SU-DHL-6 (cell line): ENCODE data around the gene BHMT.

Source experiments
- H2AFZ ChIP-seq: fragments of 200-600 bp; sonication (generic); 2 replicates; pipeline ENCODE4 v1.6.1; 2014; ENCODE audit warnings: low read depth, mild to moderate bottlenecking, moderate library complexity, mixed read lengths, antibody characterized with exemption, low read length; ENCODE audit not compliant: severe bottlenecking
- H3F3A ChIP-seq: fragments of 200-600 bp; shearing (Covaris generic); 2 replicates; pipeline ENCODE4 v1.6.0; 2016; ENCODE audit warnings: antibody characterized with exemption, mild to moderate bottlenecking; ENCODE audit not compliant: insufficient read depth
- H3K27ac ChIP-seq: fragments of 200-600 bp; sonication (generic); 2 replicates; pipeline ENCODE4 v1.5.1; 2016; ENCODE audit warnings: low read depth, mild to moderate bottlenecking, low read length, moderate library complexity, mixed read lengths
- H3K27me3 ChIP-seq: fragments of 200-600 bp; sonication (generic), shearing (Covaris generic); 2 replicates; pipeline ENCODE4 v1.6.0; 2014; ENCODE audit warnings: mild to moderate bottlenecking, low read length
- H3K36me3 ChIP-seq: fragments of 200-600 bp; sonication (generic); 2 replicates; pipeline ENCODE4 v1.6.1; 2014; ENCODE audit warnings: mild to moderate bottlenecking, low read length, mixed read lengths
- H3K4me2 ChIP-seq: fragments of 300-600, 200-600 bp; shearing (Covaris generic), sonication (generic); 2 replicates; pipeline ENCODE4 v1.6.0; 2014; ENCODE audit warnings: low read length, low read depth, mild to moderate bottlenecking; ENCODE audit not compliant: poor library complexity, severe bottlenecking
- H3K4me3 ChIP-seq: fragments of 200-600 bp; sonication (generic); 2 replicates; pipeline ENCODE4 v1.5.1; 2014; ENCODE audit warnings: antibody characterized with exemption, low read length, mild to moderate bottlenecking, mixed read lengths; ENCODE audit not compliant: insufficient read depth, poor library complexity, severe bottlenecking
- H3K79me2 ChIP-seq: fragments of 200-600 bp; sonication (generic); 2 replicates; pipeline ENCODE4 v1.6.1; 2014; ENCODE audit warnings: mild to moderate bottlenecking, low read length, moderate library complexity; ENCODE audit not compliant: insufficient read depth
- H3K9ac ChIP-seq: fragments of 200-600 bp; sonication (generic); 2 replicates; pipeline ENCODE4 v1.7.0; 2014; ENCODE audit warnings: mild to moderate bottlenecking, low read length
- H3K9me2 ChIP-seq: fragments of 200-600 bp; sonication (generic); replicated peaks from 2 replicates; pipeline ENCODE4 v1.6.1; 2014; ENCODE audit warnings: low read length; ENCODE audit not compliant: insufficient read depth
- H3K9me3 ChIP-seq: fragments of 200-600 bp; sonication (generic); 2 replicates; pipeline ENCODE4 v1.6.1; 2014; ENCODE audit warnings: low read length, mixed read lengths; ENCODE audit not compliant: insufficient read depth
- H4K20me1 ChIP-seq: fragments of 200-600 bp; sonication (generic); 2 replicates; pipeline ENCODE4 v1.6.1; 2014; ENCODE audit warnings: low read depth, mild to moderate bottlenecking, antibody characterized with exemption, low read length, moderate library complexity, mixed read lengths
- CTCF ChIP-seq: fragments of 200-600 bp; sonication (generic); IDR thresholded peaks from one replicate; pipeline ENCODE4 v1.5.1; 2017; ENCODE audit warnings: antibody characterized with exemption, mild to moderate bottlenecking, low read length, moderate library complexity; ENCODE audit not compliant: insufficient read depth, poor library complexity, severe bottlenecking
- EZH2phosphoT487 ChIP-seq: fragments of 200-600 bp; sonication (generic), shearing (Covaris generic); conservative IDR thresholded peaks from 2 replicates; pipeline ENCODE4 v1.6.1; 2018; ENCODE audit warnings: mild to moderate bottlenecking, antibody characterized with exemption, low read length, moderate library complexity, mixed read lengths

The BHMT gene

GRCh38 chr5:79120221-79120620 lies 8.6 kb downstream of the BHMT start:
- Histone ChIP-seq H3K79me2 (no peaks in the 10 kb centered on the region), H3K9ac (no peak overlapping the region), H3K4me3 (no peak overlapping the region), H3K4me2 (no peak overlapping the region), H3F3A (no peaks in the 10 kb centered on the region), H3K36me3 (no peaks in the 10 kb centered on the region), H3K27ac (no peak overlapping the region), H3K9me2 (no peaks in the 10 kb centered on the region), H2AFZ (no peak overlapping the region), H3K9me3 (no peaks in the 10 kb centered on the region), H3K27me3 (no peaks in the 10 kb centered on the region), H4K20me1 (no peaks in the 10 kb centered on the region)
- TF ChIP-seq CTCF (no peak), EZH2phosphoT487 (no peak)

GRCh38 chr5:79122973-79123372 lies 11.4 kb downstream of the BHMT start:
- no peaks in the 10 kb centered on the region for H3K79me2 ChIP-seq

DNA sequence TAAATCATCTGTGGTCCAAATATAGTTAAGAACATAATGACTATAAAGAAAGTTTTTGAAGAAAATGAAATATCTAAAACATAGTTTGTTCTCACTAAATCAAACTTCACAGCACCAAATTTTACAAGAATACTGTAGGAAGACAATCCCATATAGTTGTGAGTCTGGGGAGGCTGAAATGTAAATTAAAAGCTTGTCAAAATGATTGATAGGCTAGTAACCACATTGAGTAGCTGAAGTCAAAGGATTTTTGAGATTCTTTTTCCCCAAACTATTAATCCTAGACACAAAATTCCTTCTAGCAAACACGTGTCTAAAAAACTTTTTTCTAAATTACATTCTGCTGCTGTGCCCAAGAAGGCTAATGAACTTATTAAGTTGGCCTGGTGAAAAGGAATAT lies 13.0 kb downstream of the BHMT start:
- Histone ChIP-seq H3K9me2 (no peaks in the 10 kb centered on the region), H2AFZ (no peak overlapping the region), H3K4me2 (no peak overlapping the region), H3K36me3 (no peaks in the 10 kb centered on the region), H3K79me2 (no peaks in the 10 kb centered on the region), H3K9me3 (no peaks in the 10 kb centered on the region), H3K4me3 (no peak overlapping the region), H4K20me1 (no peaks in the 10 kb centered on the region), H3F3A (no peaks in the 10 kb centered on the region), H3K27me3 (no peaks in the 10 kb centered on the region), H3K9ac (no peak overlapping the region), H3K27ac (no peak overlapping the region)
- TF ChIP-seq EZH2phosphoT487 (no peak), CTCF (no peak)

More at GRCh38 chr5:79122973-79123372, 11.4 kb downstream of the BHMT start:
- Histone ChIP-seq H4K20me1 (no peaks in the 10 kb centered on the region), H3K4me3 (no peak overlapping the region), H3K9me3 (no peaks in the 10 kb centered on the region), H3K27ac (no peak overlapping the region), H3K4me2 (no peak overlapping the region), H2AFZ (no peak overlapping the region), H3K36me3 (no peaks in the 10 kb centered on the region), H3K9ac (no peak overlapping the region), H3F3A (no peaks in the 10 kb centered on the region), H3K9me2 (no peaks in the 10 kb centered on the region), H3K27me3 (no peaks in the 10 kb centered on the region)
- TF ChIP-seq EZH2phosphoT487 (no peak), CTCF (no peak)
